Kidney (tissue), 14 donors: ENCODE data around the gene CNIH3. TPM values are rescaled to one million over a fixed set of nuclear protein-coding genes. Genes with fewer than 3 reads are reported as not detected.

Source experiments
- DNase-seq, 5 donors: peaks; one replicate each; pipeline ENCODE4 v3.0.0-alpha.2; 2013 to 2020
- FAIRE-seq: peaks from 2 replicates; lab custom pipeline; 2012; peaks lifted over from hg19 to GRCh38; lab: Jason Lieb, UNC
- H3K27ac ChIP-seq, 2 donors: one replicate each; pipeline ENCODE4 v1.7.0; 2013; ENCODE audit warnings: low read depth in 2 of 2, low read length in 2 of 2, inconsistent platforms in 1 of 2
- H3K27me3 ChIP-seq: one replicate; pipeline ENCODE4 v1.7.1; 2013; ENCODE audit warnings: low read length, inconsistent platforms; ENCODE audit not compliant: control insufficient read depth, insufficient read depth
- H3K36me3 ChIP-seq, 3 donors: one replicate each; pipeline versions ENCODE4 v1.7.0 to v1.7.1; 2013; ENCODE audit warnings: low read length in 3 of 3, control low read depth in 1 of 3, inconsistent platforms in 1 of 3; ENCODE audit not compliant: insufficient read depth in 3 of 3, control insufficient read depth in 2 of 3
- H3K4me1 ChIP-seq, 3 donors: one replicate each; pipeline versions ENCODE4 v1.7.0 to v1.7.1; 2013; ENCODE audit warnings: low read length in 3 of 3, inconsistent platforms in 1 of 3, low read depth in 1 of 3; ENCODE audit not compliant: control insufficient read depth in 2 of 3, insufficient read depth in 2 of 3
- H3K4me3 ChIP-seq, 3 donors: one replicate each; pipeline versions ENCODE4 v1.7.0 to v1.8.1; 2013; ENCODE audit warnings: low read length in 3 of 3, control low read depth in 1 of 3, inconsistent platforms in 1 of 3
- H3K9ac ChIP-seq, 3 donors: one replicate each; pipeline versions ENCODE4 v1.7.0 to v1.7.1; 2013; ENCODE audit warnings: low read length in 3 of 3, control low read depth in 1 of 3, inconsistent platforms in 1 of 3
- H3K9me3 ChIP-seq, 3 donors: one replicate each; pipeline versions ENCODE4 v1.7.0 to v1.7.1; 2013; ENCODE audit warnings: low read length in 3 of 3, control low read depth in 1 of 3, inconsistent platforms in 1 of 3; ENCODE audit not compliant: control insufficient read depth in 2 of 3, insufficient read depth in 1 of 3
- CTCF ChIP-seq: IDR thresholded peaks from 3 replicates; pipeline ENCODE4 v1.5.1; 2012; ENCODE audit warnings: mild to moderate bottlenecking, moderate library complexity, borderline replicate concordance; ENCODE audit not compliant: insufficient read depth; ENCODE audit errors: extremely low read depth
- intact Hi-C: fragments of 100-400 bp; cut with DNase I; formaldehyde crosslinking; loops from one replicate; pipeline ENCODE4 v1.11.1; 2022
- polyA plus RNA-seq: library from polyadenylated mRNA; stranded (reverse); fragments of 350-450 nt; fragmentation: Illumina TruSeq; extraction: RNeasy Lipid Tissue Mini Kit (QIAGEN cat#74804); gene quantifications from one replicate; pipeline ENCODE4 v1.2.3, GENCODE V29; 2014; ENCODE audit warnings: low read depth, low replicate concordance; ENCODE audit not compliant: insufficient read depth
- total RNA-seq: library from RNA; stranded (reverse); fragmentation: NEBNext Ultra II Directional; extraction: Animal tissue kit (Norgen Biotek cat#: 25700); gene quantifications from one replicate; pipeline ENCODE4 v1.2.1, GENCODE V29; 2021
- donor health status: control.
- donor health status: control.
- donor health status: control.
- donor health status: control.
- donor health status: control.
- donor health status: DM: yes; HTN: yes; CAD: no.
- donor health status: Normal renal cell carcinoma (clear cell type).

The CNIH3 gene
- total and polyA plus RNA-seq, 2 donors from 2014 or later, result 4.3 to 7.6 TPM

- Histone ChIP-seq H3K27ac (no peak overlapping the region), H3K9me3 (no peaks in the 10 kb centered on the region), H3K4me1 (no peaks in the 10 kb centered on the region), H3K4me3 (no peak overlapping the region), H3K9ac (no peak overlapping the region), H3K36me3 (no peaks in the 10 kb centered on the region), H3K27me3 (no peaks in the 10 kb centered on the region)
- intact Hi-C loops, result no loop called here
- DNase-seq, result no peak
- no peak for FAIRE-seq
- no peak for TF ChIP-seq CTCF
Observed at GRCh38 chr1:224694969-224695368, 78.9 kb downstream of the CNIH3 start.

GRCh38 chr1:224696021-224696420 is 79.9 kb downstream of the CNIH3 start:
- no peak overlapping the region for H3K27ac ChIP-seq
- DNase-seq (no peak), FAIRE-seq (no peak)
- no peak overlapping the region for H3K4me3 ChIP-seq
- intact Hi-C loops, result no loop called here
- no peak for TF ChIP-seq CTCF
- no peaks in the 10 kb centered on the region for H3K27me3 ChIP-seq
- no peak overlapping the region for H3K9ac ChIP-seq
- H3K36me3 ChIP-seq, result no peaks in the 10 kb centered on the region
- no peaks in the 10 kb centered on the region for H3K4me1 ChIP-seq
- no peaks in the 10 kb centered on the region for H3K9me3 ChIP-seq

- H3K4me3 ChIP-seq, result no peak overlapping the region
- H3K36me3 ChIP-seq, result no peaks in the 10 kb centered on the region
- intact Hi-C loops, result no loop called here
- H3K27ac ChIP-seq, result no peak overlapping the region
- H3K9ac ChIP-seq, result no peak overlapping the region
- TF ChIP-seq CTCF, result no peak
- no peaks in the 10 kb centered on the region for H3K4me1 ChIP-seq
- DNase-seq (no peak), FAIRE-seq (no peak)
- H3K9me3 ChIP-seq, result no peaks in the 10 kb centered on the region
- H3K27me3 ChIP-seq, result no peaks in the 10 kb centered on the region
Observed at GRCh38 chr1:224696891-224697765, 81.0 kb downstream of the CNIH3 start.
